ENCODE results near the gene PEAK1. TPM values are rescaled to one million over a fixed set of nuclear protein-coding genes. Genes with fewer than 3 reads are reported as not detected.

PEAK1 gene
- total and polyA plus RNA-seq, 2 experiments from 2014 or later: 7.8 to 34.1 TPM

DNA sequence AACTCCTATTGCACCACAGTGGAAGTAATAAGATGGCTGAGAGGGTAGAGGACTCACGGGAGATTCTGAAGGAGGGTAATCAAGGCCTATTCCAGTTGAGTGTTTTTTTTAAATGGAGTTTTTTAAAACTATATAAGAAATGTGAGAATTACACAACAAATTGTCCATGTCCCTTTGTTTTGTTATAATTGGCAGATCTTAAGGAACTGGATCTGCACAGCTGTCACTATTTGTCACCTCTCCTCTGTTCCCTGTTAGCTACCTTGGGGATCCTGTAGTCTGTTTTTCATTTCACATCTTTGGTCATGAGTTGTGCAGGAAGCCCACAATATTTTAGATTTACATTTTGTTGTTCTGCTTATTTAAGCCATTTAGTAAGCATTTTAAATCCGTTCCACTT, 271.7 kb downstream of the PEAK1 start:
- H3K36me3 Mint-ChIP-seq (ENCODE audit: low read depth): peaks cover 12% of the 10 kb centered on the region
- Histone ChIP-seq H3F3A (replicated peaks; ENCODE audit: low read depth) (no peaks in the 10 kb centered on the region), H3K27ac (ENCODE audit: low read depth) (no peak overlapping the region), H3K79me2 (replicated peaks; ENCODE audit: insufficient read depth) (no peaks in the 10 kb centered on the region), H3K4me3 (no peak overlapping the region), H3K4me2 (no peak overlapping the region), H3K4me1 (ENCODE audit: insufficient read depth) (no peaks in the 10 kb centered on the region), H2AFZ (no peak overlapping the region), H3K36me3 (ENCODE audit: insufficient read depth) (no peaks in the 10 kb centered on the region), H4K20me1 (replicated peaks; ENCODE audit: insufficient read depth) (no peaks in the 10 kb centered on the region), H3K27me3 (ENCODE audit: insufficient read depth) (no peaks in the 10 kb centered on the region), H3K9me2 (ENCODE audit: insufficient read depth) (peaks cover 10% of the 10 kb centered on the region; the same call in 1 of the 2 replicates)
- DNase-seq (ENCODE audit: low spot score) (no peak), ATAC-seq (no peak)
- TF ChIP-seq REST (IDR thresholded peaks at IDR 0.05; ENCODE audit: unreplicated experiment) (no peak), STAT1 (IDR thresholded peaks at IDR 0.05; ENCODE audit: unreplicated experiment) (no peak), CREB1 (CRISPR knock-in tag; IDR thresholded peaks at IDR 0.05; ENCODE audit: low read depth) (no peak), ZNF114 (CRISPR knock-in tag; IDR thresholded peaks at IDR 0.05) (no peak), JUNB (IDR thresholded peaks at IDR 0.05; ENCODE audit: unreplicated experiment) (no peak), ZNF462 (CRISPR knock-in tag; IDR thresholded peaks at IDR 0.05) (no peak), EZH2 (IDR thresholded peaks at IDR 0.05; ENCODE audit: low read depth, unreplicated experiment) (no peak), NANOG (IDR thresholded peaks at IDR 0.05; ENCODE audit: borderline replicate concordance) (no peak), ETS1 (IDR thresholded peaks at IDR 0.05) (no peak), ZNF331 (CRISPR knock-in tag; IDR thresholded peaks at IDR 0.05; ENCODE audit: low read depth) (no peak), CTCF (conservative IDR thresholded peaks at IDR 0.05; ENCODE audit: low read depth in 2 of 2) (no peak), EZH2phosphoT487 (IDR thresholded peaks at IDR 0.05; ENCODE audit: unreplicated experiment) (no peak), POLR2AphosphoS5 (IDR thresholded peaks at IDR 0.05; ENCODE audit: low read depth) (no peak)
- H3K27ac Mint-ChIP-seq: no peak overlapping the region
- H3K4me3 Mint-ChIP-seq: no peak overlapping the region
- H3K4me1 Mint-ChIP-seq: peaks cover 8% of the 10 kb centered on the region; the same call in 1 of the 3 replicates
- H3K27me3 Mint-ChIP-seq (ENCODE audit: insufficient read depth, low read depth, poor library complexity): no peaks in the 10 kb centered on the region
- no peaks in the 10 kb centered on the region for H3K9me3 Mint-ChIP-seq
